Measurements from ENCODE around the gene HID1.

The HID1 gene

DNA sequence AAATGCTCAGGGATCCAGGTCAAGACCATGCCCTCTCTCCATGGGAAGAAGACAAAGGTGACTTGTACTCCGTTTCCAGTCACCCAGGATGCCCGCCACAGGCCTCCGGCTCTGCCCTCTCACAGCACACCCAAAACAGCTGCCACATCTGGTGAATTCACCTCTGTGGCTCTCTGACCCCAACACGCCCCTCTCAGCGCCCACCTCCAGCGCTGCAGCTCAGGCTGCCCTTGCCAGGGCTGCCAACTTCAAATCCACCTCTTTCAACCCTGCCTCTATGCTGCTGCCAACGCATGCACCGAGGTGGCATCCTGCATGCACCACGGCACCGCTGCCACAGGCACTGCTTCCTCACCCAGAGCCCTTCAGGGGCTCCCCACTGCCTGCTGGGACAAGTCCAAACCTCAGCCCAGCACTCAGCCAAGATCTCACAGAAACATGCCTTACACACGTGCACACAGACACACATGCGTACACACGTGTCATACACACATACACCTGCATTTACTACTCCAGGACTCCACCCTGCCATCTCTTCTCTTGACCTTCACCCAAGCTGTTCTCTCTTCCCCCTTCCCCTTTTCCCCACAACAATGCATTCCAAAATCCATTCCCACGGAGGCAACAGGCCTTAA, 7.5 kb downstream of the HID1 start:
- DNase-seq: no peak

DNA sequence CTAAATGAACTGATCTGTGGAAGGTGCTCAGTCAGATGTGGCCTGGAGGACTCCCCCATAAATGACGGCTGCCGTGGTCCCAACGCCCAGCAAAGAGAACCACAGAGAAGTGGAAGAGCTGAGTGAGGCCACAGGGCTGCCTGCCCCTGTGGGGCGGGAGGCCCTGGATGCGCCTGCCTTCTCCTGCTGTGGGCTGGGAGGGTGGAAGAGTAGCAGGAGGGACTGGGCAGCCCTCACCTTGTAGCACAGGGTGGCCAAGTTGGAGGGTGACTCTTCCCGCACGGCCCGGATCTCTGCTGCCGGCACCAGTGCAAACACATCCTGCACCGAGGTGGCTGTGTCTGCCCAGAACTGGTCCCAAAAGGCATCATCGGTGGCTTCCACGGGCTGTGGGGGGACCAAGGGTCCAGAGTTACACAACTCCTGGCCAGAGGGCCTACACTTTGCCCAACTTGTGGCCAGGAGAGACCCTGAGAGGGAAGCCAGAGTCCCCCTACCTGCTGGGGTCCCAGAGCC, 8.3 kb downstream of the HID1 start:
- no peak for DNase-seq

DNA sequence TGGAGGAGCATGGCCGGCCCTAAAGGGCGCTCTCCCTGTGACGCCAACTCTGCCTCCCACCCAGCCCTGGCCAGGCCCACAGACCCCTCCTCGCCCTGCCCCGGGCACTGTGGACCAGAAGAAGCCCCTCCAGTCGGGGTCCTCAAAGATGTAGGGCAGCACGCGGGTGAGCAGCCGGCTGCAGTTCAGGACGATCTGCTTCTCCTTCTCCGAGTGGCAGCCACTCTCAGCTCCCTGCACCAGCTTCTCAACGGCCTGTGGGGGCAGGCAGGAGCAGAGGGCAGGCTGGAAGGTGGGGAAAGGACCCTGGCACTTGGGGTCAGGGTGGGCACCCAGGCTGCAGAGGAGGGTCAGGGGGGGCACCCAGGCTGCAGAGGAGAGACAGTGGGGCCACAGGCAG, 8.9 kb downstream of the HID1 start:
- no peak for DNase-seq

- no peak for DNase-seq
Measured at GRCh38 chr17:74962622-74963394, 9.8 kb downstream of the HID1 start.

DNA sequence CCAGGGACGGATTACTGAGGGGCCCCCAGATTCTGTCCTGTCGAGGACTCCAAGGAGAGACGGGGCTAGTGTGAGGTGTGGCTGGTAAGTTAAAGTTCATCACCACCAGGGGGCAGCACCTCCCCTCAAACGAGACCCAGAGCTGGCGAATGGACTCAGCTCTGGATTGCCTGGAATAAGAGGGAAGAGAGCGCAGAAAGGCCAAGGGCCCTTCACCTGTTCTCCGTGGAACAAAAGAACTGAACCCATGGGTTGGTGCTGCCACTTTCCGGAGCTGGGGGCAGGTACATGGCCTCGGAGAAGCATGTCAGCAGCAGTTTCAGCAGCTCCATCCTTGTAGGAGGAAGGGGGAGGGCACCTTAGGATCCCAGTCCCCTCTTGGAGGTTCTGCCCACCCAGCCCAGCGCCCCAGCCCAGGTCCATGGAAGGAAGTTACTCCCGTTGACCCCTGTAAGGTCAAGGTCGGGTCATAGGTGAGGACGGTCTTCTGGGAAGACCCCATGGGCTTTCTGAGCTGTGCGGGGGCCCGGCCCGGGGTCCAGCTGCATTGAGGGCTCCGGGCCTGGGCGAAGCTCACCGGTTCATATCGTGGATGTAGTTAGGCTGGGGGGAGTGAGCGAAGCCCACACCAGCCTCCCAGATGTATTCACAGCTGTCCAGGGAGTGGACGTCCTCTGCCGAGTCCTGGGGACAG, 10.8 kb downstream of the HID1 start:
- peak; percentile 85 for DNase-seq

GRCh38 chr17:74960570-74961342, 11.8 kb downstream of the HID1 start:
- no peak for DNase-seq

DNA sequence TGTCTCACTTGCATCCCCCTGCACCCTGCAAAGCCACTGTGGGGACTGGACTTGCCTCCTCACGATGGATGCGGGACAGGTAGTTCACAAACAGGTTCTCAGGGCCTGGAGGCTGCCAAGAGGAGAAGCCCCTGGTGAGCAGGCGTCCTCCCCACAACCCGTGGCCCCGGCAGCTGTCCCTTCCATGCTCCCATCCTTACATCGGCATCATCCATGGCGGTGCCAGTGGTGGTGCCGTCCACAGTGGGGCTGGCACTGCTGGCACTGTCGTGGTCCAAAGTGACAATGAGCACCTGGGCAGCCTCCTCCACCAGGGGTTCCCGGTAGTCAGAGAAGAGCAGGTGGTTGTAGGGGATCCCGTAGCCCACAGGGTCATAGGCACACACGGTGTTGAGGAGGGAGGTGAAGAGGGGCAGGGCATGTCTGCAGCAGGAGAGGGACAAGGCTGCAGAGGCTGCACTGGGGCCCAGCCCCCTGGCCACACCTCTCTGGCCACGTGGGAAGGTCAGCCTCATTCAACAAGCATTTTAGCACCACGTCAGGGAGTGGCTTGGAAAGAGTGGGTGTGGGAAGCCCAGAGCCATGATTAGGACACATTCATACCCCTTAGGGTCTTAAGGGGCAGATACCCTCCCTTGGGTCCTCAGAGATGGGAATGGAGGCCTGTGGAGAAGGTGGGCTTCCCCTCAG, 12.6 kb downstream of the HID1 start:
- no peak for DNase-seq

GRCh38 chr17:74957935-74958740, 14.4 kb downstream of the HID1 start:
- peak; percentile 48 for DNase-seq

GRCh38 chr17:74956093-74956492, 16.5 kb downstream of the HID1 start:
- DNase-seq: no peak

DNA sequence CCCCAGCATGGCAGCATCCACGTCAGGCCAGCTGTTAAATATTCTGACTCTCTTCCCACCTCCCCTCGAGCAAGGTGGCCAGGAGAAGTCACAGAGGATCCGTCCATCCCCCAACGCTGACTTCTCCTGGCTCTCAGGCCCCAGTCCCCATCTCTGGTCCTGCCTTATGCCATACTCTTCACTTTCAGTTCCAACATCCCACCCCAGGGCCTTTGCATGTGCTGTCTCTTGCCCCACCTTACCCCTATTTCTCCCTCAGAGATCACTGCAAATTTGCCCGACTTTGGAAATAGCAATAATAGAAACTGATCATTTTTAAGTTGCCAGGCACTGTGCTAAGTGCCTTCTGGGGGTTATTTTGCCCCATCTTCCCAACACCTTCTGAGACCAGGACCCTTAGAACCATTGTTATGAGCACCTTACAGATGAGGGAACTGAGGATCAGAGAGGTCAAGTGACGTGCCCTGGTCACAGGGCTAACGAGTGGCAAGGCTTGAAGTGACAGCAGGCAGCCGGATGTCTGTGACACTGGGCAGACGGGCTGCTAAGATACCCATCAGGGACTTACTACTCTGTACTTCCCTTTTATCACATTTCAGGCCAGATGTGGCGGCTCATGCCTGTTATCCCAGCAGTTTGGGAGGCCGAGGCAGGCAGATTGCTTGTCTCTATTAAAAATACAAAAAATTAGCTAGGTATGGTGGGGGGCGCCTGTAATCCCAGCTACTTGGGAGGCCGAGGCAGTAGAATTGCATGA, 17.7 kb downstream of the HID1 start:
- DNase-seq: no peak

DNA sequence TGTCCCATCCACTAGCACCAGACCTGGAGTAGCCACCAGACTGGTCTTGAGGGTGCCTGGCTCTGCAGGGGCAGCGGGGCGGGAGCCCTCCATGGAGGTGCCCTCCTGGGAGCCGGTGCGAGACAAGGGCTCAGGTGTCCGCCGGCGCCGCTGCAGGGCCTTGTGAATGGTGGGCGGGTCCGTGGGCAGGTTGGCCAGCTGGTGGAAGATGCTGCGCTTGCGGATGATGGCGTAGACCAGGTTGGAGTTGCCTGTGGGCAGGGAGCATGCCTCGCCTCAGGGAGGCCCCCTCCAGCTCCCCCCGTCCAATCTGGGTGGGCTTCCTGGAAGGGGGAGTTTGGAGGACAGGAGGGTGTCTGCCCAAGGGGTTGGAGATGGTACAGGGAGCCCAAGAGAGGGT, 18.4 kb downstream of the HID1 start:
- DNase-seq: no peak

GRCh38 chr17:74953134-74953687, 19.3 kb downstream of the HID1 start:
- no peak for DNase-seq

DNA sequence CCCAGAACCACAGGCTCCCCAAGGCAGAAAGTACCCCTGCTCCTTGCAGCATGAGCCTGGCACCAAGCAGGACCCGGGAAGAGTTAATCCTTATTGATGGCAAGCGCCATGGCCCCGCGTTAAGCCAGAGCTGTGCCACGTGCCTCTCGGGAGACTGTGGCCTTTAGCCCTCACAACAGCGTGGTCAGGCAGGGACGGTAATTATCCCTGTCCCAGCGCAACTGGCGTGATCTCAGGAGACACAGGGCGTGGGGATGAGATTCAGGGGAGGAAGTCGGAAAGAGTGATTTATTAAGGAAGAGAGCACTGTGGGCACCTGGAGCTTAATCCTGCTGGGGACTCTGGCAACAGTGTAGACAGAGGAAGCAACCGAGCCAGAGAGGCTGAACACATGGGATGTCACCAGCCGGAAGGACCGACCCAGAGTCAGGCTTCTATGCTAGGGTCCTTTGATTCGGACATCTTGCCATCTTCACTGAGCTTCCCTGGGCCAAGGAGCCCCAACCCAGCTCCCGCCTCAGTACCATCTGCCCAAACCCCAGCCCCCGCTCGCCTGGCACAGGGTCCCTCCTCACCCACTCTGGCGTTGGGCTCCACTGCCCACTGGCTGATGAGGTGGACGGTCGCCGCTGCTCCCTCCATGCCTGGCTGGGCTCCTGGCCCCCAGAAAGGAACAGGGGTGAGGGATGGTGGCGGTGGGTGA, 20.0 kb downstream of the HID1 start:
- no peak for DNase-seq

DNA sequence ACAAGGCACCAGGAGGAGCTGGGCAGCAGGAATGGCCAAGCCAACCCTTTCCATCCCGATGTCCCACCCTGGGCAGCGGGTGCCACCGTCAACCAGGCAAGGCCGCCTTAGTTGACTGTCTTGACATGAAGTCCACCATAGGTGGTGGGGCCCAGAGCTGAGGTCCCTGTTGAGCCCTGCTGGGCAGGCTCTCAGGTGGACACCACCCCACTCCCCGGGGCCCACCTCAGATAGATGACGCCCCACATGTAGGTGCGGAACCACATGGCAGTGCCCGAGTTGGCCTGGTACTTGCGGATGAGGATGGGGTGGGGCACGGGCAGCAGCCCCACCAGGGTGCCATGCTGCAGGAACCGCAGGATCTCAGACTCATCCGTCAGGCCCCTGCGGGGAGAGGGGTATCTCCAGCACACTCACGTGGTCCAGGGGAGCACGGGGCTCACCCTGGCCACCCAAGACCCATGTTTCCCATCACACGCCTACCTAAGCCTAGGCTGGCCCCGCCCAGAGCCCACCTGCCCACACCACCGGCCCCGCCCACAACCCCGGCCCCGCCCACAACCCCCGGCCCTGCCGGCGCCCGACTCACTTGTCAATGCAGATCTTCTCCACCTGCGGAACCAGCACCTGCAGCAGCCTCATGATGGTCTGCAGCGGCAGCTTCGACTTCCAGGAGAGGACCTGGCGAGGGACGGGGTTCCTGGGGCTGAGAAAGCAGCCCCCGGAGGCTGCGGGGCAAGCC, 20.7 kb downstream of the HID1 start:
- DNase-seq: no peak

GRCh38 chr17:74951065-74951464, 21.5 kb downstream of the HID1 start:
- no peak for DNase-seq

- peak; percentile 70 for DNase-seq
Measured at GRCh38 chr17:74950207-74950606, 22.4 kb downstream of the HID1 start.

DNA sequence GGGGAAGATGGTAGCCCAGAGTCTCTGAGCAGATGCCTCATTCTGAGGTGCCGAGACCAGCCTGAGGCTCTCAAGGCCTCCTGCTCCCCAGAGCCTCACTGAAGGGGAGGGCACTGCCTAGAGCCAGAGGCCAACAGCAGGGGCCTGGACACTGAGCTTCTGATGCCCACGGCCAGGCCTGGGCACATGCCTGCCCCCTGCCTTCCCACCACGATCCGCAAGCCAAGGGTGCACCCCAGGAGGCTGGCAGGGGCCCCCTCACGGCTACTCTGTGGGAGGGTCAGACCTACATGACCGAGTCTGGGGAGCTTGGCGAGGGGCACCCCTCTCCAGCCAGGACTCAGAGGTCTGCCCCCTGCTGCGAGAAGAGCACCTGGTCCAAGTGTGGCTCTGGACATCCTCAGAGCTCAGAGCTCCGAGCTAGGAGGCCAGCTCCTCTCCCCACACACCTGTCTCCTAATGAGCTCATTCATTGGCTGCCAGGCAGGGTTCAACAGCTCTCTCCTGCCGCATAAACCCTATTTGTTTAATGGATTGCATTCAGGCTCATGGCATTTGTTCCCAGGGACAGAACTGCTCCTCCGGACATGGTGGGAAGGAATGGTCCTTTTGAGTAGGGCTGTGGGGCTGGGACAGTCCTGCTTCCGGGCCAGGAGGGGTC, 23.0 kb downstream of the HID1 start:
- DNase-seq: no peak

DNA sequence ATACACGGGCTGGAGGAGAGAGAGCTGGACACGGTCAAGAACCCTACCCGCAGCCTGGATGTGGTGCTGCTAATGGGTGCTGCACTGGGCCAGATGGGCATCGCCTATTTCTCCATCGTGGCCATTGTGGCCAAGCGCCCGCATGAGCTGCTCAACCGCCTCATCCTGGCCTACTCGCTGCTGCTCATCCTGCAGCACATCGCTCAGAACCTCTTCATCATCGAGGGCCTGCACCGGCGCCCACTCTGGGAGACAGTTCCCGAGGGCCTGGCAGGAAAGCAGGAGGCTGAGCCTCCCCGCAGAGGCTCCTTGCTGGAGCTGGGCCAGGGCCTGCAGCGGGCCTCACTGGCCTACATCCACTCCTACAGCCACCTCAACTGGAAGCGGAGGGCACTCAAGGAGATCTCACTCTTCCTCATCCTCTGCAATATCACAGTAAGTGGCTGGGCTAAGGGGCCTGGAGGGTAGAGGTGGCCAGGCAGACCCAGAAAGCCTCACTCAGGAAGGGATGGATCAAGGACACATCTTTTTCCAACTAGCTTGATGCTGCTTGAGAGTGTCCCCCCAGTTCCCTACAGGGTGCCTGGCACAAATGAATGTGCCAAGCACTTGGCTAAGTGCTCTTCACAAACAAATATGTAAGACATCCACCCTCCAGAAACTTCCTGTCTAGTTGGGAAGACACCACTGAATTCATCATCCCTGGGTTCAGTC, 25.4 kb downstream of the HID1 start:
- no peak for DNase-seq

All from NCI-H146 (cell line).